Limb (tissue), 2 donors: ENCODE results near the gene AKAP6.

Experiments used
- DNase-seq, 2 donors: peaks; one replicate each; pipeline ENCODE4 v3.0.0-alpha.2; 2016; ENCODE audit errors: extremely low spot score in 2 of 2

AKAP6 gene

GRCh38 chr14:32329146-32329545, at the start of gene AKAP6:
AKAP6 (plus strand) TSS chr14:32329298; CDS start chr14:32433494, 104,196 bp downstream.
- peak in 1 of 2 donors; percentile 53 for DNase-seq

- no peak for DNase-seq
Observed at GRCh38 chr14:32286602-32287001, 42.5 kb upstream of the AKAP6 start.

DNA sequence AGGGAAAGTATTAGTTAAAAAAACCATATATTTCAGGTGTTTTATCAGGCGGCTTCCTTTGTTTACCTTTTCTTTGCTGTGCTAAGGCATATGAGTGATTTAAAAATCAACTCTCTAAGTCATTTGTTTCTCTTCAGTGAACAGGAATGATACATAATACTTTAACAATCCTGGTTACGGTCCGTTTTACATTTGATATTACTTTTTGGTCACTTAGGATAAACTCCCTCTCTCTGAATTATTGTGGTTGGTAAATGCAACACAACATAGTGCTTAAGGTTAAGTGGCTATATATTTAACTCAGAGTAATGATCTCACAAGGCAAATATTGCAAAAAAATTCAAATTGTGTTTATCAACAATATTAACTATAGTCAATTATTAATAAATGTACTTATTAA, 32.7 kb upstream of the AKAP6 start:
- no peak for DNase-seq

DNA sequence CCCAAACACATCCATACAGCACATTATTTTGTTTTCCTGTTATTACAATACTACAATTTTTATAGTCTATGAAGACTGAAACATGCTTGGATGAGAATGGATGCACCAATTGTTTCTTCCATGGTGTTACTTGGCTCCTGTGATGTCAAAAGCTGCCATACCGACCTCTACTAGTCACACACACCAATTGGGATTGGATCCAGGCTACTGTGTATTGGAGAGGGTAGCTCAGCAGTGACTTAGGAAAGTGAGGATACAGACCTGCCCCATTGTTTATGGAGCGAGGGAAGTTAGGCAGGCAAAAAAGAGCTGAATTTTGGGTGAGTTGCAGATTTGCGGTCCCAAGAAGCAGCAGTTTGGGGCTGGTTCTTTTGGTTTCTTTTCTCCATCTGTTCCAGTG, 30.8 kb upstream of the AKAP6 start:
- no peak for DNase-seq

DNA sequence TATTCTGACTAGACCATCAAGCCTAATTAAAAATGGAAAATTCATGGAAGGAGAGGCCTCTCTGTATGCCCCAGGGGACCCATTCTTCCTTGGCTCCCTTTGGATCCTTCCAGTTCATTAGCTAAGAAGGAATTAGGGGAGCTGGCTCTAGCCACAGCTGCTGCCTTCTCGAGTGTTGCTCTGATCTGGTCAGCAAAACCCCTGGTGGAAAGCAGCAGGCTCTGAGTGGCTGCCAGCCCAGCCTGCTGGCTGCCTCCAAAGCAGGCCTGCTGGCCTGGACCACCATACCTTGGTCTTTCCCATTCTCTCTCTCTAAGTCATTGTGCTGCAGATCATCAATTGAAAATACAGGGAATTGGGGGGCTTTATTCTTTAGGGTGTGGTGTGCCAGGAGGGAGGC, 29.0 kb upstream of the AKAP6 start:
- peak in 1 of 2 donors; percentile 25 for DNase-seq

- no peak for DNase-seq
Observed at GRCh38 chr14:32303865-32304264, 25.2 kb upstream of the AKAP6 start.

GRCh38 chr14:32304296-32304695, 24.8 kb upstream of the AKAP6 start:
- no peak for DNase-seq

- DNase-seq = no peak
Observed at GRCh38 chr14:32306549-32306948, 22.5 kb upstream of the AKAP6 start.

DNA sequence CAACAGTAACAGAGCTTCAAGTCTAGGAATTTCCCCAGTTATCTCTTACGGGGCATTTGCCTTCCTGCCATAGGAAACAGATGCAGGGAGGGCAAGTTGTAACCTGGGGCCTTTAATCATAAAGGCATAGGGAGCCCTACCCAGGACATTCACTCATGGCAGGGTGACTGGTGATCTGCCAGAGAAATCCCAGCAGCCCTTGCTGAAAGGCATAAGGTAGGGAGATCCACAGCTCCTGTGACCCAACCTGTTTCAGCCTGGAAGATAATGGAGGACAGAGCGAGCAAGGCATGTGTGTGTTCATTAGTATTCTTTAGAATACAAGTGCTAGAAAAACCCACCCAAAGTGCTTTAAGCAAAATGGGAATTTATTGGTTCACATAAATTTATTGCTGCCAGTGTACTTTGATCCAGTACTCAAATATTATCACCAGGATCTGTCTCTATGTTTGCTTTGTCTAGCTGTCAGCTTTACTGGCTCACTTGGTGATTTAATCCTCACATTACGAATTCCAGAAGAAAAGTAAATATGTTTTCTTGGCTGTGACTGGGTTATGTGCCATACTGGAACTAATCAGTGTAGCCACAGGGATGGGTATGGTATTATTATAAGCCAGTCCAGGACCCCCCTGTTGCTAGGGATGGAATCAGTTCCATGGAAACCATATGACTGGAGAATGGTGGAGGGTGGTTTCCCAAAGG, 21.1 kb upstream of the AKAP6 start:
- no peak for DNase-seq

DNA sequence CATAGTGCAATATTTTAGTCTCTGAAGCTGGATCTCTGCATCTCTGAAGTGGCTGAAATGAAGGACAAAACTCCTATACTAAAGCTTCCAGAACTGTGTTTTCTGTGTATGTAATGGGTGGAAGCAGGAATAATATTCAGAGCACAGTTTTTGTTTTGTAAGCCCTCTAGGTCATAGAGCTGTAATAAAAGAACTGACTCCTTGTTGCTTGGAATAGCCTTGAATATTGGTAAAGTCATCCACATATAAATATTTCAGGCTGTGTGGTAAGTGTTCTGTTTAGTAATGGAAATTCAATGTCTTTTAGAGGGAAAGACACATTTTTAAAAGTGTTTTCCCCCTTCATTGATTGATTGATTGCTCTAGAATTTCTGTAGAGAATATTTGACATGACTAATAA, 18.2 kb upstream of the AKAP6 start:
- no peak for DNase-seq

GRCh38 chr14:32311294-32312009, 17.6 kb upstream of the AKAP6 start:
- no peak for DNase-seq

DNA sequence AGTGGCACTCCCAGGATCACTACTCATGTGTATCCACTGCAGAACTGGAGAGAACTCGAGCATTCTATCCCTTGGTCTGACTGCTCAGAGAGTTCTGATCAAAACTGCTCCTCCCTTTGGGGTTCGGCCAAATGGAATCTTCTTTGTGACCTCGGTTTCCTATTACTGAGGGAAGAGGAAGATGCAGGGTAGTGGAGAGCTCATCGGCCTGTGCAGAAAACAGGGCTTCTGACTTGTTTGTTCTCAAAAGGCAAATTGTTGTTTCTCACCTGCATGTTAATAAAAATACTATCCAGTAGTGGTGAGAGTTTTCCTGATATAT, 17.1 kb upstream of the AKAP6 start:
- DNase-seq = no peak

- DNase-seq = no peak
Observed at GRCh38 chr14:32313844-32314376, 15.2 kb upstream of the AKAP6 start.

DNA sequence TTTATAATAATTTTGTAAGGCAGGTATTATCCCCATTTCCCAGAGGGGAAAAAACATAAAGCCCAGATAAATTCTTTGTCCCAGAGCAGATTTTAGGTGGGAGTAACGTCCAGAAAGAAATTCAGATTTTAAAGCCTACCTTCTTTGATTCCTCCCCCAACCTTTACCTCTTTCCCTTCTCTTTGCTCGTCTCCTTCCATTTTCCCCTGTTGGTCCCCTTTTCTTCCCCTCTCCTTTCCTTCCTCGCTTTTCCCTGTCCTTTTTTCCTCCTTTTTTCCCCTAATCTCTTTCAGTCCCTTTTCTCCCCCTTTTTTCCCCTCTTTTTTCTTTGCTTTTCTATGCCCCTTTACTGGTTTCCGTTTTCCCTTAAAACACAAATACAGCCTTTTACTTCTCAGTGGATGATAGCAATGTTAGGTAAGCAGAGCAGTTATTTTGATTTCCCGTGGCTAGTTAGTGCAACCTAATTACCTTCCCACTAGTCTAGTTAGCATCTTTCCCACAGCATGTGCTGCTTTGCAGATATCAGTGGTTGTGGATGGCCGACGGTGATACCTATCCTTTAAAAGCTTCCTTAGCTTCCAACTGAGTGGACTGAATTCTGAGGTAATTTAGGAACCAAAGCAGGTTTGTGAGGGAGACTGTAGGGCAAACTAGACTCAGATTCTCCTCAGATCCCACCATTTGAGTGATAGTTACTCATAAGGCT, 10.9 kb upstream of the AKAP6 start:
- DNase-seq = no peak

- DNase-seq = no peak
Observed at GRCh38 chr14:32319368-32320049, 9.6 kb upstream of the AKAP6 start.

DNA sequence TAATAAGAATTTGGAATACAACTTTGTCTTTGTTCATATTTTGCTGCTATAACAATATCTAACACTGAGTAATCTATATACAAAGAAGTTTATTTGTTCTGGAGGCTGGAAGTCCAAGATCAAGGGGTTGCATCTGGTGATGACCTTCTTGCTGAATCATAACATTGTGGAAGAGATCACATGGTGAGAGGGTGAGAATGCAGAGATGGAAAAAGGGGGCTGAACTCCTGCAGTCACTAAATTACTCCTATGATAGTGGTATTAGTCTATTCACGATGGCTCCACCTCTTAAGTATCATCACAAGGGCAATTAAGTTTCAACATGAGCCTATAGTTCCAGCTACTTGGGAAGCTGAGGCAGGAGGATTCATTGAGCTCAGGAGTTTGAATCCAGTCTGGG, 4.5 kb upstream of the AKAP6 start:
- no peak for DNase-seq

DNA sequence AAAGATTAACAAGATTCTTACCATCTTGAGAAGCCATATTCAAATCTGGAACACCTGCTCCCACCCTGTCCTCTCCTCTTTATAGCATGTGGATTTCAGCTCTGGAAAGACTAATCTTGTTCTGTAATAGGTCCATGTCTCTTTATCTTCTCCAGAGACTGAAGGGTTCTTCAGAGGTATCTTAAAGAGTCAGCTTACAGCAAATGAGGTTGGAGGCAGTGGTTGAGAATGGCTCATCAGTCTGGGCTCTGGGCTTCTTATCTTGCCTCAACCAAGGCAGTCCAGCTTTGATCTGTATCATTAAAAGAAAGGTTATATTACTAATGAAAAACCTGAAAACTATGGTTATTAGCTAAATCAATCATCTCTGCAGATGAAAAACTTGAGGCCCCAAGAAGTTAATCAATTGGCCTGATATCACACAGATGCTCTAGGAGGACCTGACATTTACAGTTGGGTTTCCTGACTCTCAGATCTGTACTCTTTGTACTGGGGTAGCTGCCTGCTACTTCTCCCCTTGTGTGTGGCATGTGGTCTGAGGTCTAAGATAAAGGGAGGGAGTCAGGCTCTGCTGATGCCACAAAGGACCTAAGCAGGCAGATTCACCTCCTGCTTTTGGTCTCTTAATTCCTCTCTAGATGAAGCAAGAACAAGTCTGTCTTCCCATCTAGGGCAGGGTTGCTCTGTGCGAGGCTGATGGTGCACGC, 1.7 kb upstream of the AKAP6 start:
- DNase-seq = no peak

DNA sequence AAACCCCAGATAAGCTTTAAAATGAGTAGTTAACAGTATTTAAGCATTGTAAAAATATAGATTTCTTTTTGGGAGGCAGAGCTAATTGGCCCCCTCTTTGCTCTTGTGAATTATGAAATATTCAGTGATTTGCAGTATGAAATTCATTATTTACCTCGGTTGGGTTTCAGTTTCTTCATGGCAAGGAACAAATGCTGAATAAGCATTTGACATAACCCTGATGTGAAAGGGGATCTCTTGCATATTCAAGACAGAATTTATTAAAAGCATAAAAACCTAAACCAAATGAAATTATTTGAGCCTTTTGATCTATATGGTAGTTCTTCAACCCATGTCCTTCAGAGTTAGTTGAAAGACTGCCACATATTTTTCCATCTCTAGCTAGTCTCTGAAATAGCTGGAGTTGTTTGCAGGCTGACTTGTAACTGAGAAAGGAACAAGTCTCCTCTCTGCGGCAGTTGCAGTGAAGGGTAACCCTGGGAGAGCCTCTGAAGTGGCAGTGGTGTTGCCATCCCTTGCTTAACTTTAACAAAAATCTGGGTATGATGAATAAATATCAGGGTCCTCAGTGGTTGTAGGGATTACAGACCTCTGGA, 690 bp downstream of the AKAP6 start:
- no peak for DNase-seq

DNA sequence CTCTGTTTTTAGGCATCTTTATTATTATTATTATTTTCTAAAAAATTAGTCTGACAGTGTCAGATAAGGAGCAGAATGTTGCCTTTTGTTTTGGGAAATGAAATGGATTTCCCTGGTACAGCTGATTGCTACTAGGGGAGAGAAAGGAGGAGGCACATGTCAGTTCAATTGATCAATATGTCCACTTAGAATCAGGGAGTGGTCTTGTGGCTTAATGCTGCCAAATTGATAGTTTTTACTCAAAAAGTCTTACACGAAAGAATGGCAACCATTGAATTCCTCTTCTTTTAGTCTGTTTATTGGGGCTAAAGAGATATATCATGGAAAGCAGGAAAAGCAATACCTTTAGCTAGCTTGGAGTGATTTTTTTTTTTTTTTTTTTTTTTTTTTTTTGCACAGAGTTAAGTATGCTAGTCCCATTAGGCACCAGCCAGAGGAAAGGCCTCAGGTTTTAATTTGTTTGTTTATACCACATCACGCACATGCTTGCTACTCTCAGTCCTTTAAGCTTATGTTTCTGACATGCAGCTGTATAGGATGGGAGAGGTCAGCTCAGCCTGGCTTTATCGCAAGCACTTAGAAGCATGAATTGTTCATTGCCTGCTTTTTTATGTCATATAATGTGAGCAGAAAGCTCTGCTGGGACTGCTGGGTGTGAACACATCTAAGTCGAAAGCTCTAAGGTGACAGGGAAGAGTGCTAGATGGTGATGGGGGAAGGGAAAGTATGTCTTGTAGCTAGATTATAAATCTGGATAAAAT, 1.4 kb downstream of the AKAP6 start:
- no peak for DNase-seq

GRCh38 chr14:32331206-32331605, 2.1 kb downstream of the AKAP6 start:
- no peak for DNase-seq
